Spleen (tissue), 7 donors: ENCODE results near the gene ABCG1.

ENCODE experiments used
- CTCF ChIP-seq, 11 experiments: fragments of 200-600 bp in 7 of 11; fragments of 450-650 bp in 4 of 11; sonication (generic) in 4 of 11; IDR thresholded peaks in 8 of 11; conservative IDR thresholded peaks in 3 of 11; 1 replicate in 7 of 11; 2 replicates in 4 of 11; pipeline versions ENCODE4 v1.4.0 to v1.8.0; 2016 to 2021; ENCODE audit warnings: antibody characterized with exemption in 11 of 11, inconsistent platforms in 4 of 11, mild to moderate bottlenecking in 1 of 11
- POLR2A ChIP-seq, 3 donors: fragments of 450-650 bp; IDR thresholded peaks; one replicate each; pipeline ENCODE4 v1.5.1; 2017; ENCODE audit warnings: antibody characterized with exemption in 3 of 3, mild to moderate bottlenecking in 1 of 3
- POLR2AphosphoS5 ChIP-seq, 3 donors: sonication (generic); formaldehyde crosslinking; IDR thresholded peaks; one replicate each; pipeline ENCODE4 v1.5.1; 2017; ENCODE audit warnings: antibody characterized with exemption in 3 of 3
- donor health status: DM: no; HTN: no; CAD: no; lungs with moderate emphysema.
- donor health status: DM: no; HTN: no; CAD: no.
- donor health status: DM: no; HTN: no; CAD: no.

GRCh38 chr21:42272984-42273600, 54.2 kb downstream of the ABCG1 start:
- TF ChIP-seq POLR2AphosphoS5 (IDR thresholded peaks at IDR 0.05) (peak in 1 of 3 donors; percentile 40), CTCF (IDR thresholded peaks at IDR 0.05 in 8 of 11, conservative IDR thresholded peaks at IDR 0.05 in 3 of 11) (no peak), POLR2A (IDR thresholded peaks at IDR 0.05) (no peak)
